Measurements from ENCODE around the gene CALD1. TPM values are rescaled to one million over a fixed set of nuclear protein-coding genes. Genes with fewer than 3 reads are reported as not detected.

CALD1 gene
- total RNA-seq, 2 donors from 2014 or later = 307 to 314 TPM

GRCh38 chr7:134896073-134896472 lies 116.6 kb downstream of the CALD1 start:
- H3K36me3 ChIP-seq = no peaks in the 10 kb centered on the region
- no peak for DNase-seq (ENCODE audit: low spot score)
- TF ChIP-seq POLR2AphosphoS5 (IDR thresholded peaks at IDR 0.05) (no peak), CTCF (IDR thresholded peaks at IDR 0.05) (no peak), POLR2A (IDR thresholded peaks at IDR 0.05) (no peak)
- no peaks in the 10 kb centered on the region for H3K27me3 ChIP-seq (replicated peaks; ENCODE audit: insufficient read depth)
- H3K9me3 ChIP-seq = no peaks in the 10 kb centered on the region
- no peak overlapping the region for H3K4me3 ChIP-seq
- H3K27ac ChIP-seq = no peak overlapping the region
- WGBS = 98% methylated on average over 4 of the region's 4 CpGs
- no peaks in the 10 kb centered on the region for H3K4me1 ChIP-seq (replicated peaks)
- intact Hi-C loops (cut with DNase I) = no loop called here

DNA sequence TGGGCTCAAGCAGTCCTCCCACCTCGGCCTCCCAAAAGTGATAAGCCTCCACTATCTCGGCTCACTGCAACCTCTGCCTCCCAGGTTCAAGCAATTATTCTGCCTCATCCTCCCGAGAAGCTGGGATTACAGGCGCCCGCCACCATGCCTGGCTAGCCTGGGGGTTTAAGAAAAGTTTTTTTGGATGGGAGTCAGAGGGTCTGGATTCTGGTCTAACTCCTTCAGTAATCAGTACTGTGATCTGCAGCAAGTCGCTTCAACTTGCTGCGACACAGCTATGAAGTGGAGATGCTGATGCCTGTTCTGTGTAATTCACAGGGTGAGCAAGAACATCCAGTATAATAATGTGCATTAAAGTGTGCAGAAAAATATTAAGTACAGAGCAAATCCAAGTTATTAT lies 118.5 kb downstream of the CALD1 start:
- Histone ChIP-seq H3K4me1 (replicated peaks) (no peaks in the 10 kb centered on the region), H3K27ac (peak overlapping the region in 1 of 2 donors; percentile 6), H3K4me3 (no peak overlapping the region), H3K9me3 (no peaks in the 10 kb centered on the region), H3K27me3 (replicated peaks; ENCODE audit: insufficient read depth) (no peaks in the 10 kb centered on the region), H3K36me3 (no peaks in the 10 kb centered on the region)
- WGBS = 86% methylated on average over 7 of the region's 7 CpGs
- intact Hi-C loops (cut with DNase I) = no loop called here
- TF ChIP-seq POLR2AphosphoS5 (IDR thresholded peaks at IDR 0.05) (no peak), CTCF (IDR thresholded peaks at IDR 0.05) (no peak), POLR2A (IDR thresholded peaks at IDR 0.05) (no peak)
- DNase-seq (ENCODE audit: low spot score) = no peak

DNA sequence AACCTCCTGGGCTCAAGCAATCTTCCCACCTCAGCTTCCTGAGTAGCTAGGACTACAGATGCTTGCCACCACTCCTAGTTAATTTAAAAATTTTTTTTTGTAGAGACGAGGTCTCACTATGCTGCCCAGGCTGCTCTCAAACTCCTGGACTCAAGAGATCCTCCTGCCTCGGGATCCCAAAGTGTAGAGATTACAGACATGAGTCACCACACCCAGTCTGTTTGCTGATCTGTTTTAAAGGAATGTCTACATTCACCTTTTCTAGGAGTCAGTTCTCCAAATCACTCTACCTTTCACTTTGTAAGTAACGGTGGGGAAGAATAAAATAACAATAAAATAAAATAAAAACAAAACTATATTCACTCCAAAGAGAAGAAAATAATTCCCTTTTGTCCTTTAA lies 120.3 kb downstream of the CALD1 start:
- no peaks in the 10 kb centered on the region for H3K36me3 ChIP-seq
- no peaks in the 10 kb centered on the region for H3K4me1 ChIP-seq (replicated peaks)
- TF ChIP-seq POLR2AphosphoS5 (IDR thresholded peaks at IDR 0.05) (no peak), POLR2A (IDR thresholded peaks at IDR 0.05) (no peak), CTCF (IDR thresholded peaks at IDR 0.05) (no peak)
- no peak overlapping the region for H3K4me3 ChIP-seq
- no peak for DNase-seq (ENCODE audit: low spot score)
- WGBS = 53% methylated on average over 3 of the region's 3 CpGs
- H3K27me3 ChIP-seq (replicated peaks; ENCODE audit: insufficient read depth) = no peaks in the 10 kb centered on the region
- H3K9me3 ChIP-seq = no peaks in the 10 kb centered on the region
- H3K27ac ChIP-seq = peak overlapping the region in 1 of 2 donors; percentile 12
- intact Hi-C loops (cut with DNase I) = no loop called here

DNA sequence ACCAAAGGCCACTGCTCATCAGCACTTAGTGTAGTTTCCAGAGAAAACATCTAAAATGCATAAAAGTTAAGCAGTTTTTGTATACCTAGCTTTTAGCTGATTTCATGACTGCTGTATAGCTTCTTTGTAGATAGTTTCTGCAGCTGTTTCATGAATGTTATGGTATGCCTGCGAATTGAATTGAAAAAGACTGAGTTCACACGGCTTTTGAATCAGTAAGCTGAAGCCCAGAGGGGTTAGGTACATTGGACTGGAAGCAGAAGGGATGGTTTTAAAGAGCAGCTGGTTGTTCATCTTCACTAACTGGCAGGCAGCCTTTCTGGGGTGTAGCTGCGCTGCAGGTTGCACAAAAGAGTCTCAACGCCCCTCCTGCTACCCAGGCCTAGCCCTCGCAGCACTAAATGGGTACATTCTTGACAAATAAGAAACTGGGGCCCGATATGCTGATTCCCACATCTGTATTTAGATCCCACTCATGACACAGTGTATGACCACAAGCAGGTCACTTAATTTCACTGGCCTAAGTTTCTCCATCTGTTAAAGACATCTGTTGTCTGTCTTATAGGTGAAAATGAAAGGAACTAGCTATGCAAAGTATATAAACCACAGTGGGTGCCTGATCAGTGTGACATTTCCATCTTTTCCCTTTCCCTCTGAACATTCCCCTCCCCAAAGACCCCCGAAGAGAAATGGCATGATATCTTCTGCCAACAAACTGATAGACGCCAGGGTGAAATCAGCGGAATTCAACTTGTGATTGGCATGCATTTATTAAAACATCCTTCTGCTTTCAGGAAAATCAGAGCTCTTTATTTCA lies 120.9 kb downstream of the CALD1 start:
- H3K36me3 ChIP-seq = no peaks in the 10 kb centered on the region
- H3K27ac ChIP-seq = no peak overlapping the region
- DNase-seq (ENCODE audit: low spot score) = no peak
- no peaks in the 10 kb centered on the region for H3K27me3 ChIP-seq (replicated peaks; ENCODE audit: insufficient read depth)
- TF ChIP-seq POLR2A (IDR thresholded peaks at IDR 0.05) = no peak
- TF ChIP-seq CTCF (IDR thresholded peaks at IDR 0.05) = no peak
- TF ChIP-seq POLR2AphosphoS5 (IDR thresholded peaks at IDR 0.05) = no peak
- H3K4me1 ChIP-seq (replicated peaks) = no peaks in the 10 kb centered on the region
- H3K9me3 ChIP-seq = no peaks in the 10 kb centered on the region
- intact Hi-C loops (cut with DNase I) = no loop called here
- no peak overlapping the region for H3K4me3 ChIP-seq
- 86% methylated on average over 9 of the region's 9 CpGs for WGBS

All from prostate gland (tissue), 2 donors.